HepG2 (cell line): ENCODE results near the gene KCNMA1. TPM values are rescaled to one million over a fixed set of nuclear protein-coding genes. Genes with fewer than 3 reads are reported as not detected.

ENCODE experiments used
- ATAC-seq: fragments of 200-7000 bp; cut with Tn5 transposase; 3 replicates; pipeline ENCODE4 v1.9.1; 2020; ENCODE audit warnings: mild to moderate bottlenecking, moderate library complexity
- BruUV-seq: library from RNA; stranded (reverse); fragments of 400-500 nt; replicated peaks from 2 replicates; lab custom pipeline; 2021; lab: Mats Ljungman, UMichigan
- CTCF ChIA-PET: fragments of 300-600 bp; formaldehyde crosslinking; extraction: SDS; loops from one replicate; lab custom pipeline; 2021; ENCODE audit warnings: low total read pairs, inconsistent platforms, low intra/inter-chr PET ratio; lab: Yijun Ruan, JAX
- POLR2A ChIA-PET: fragments of 350-600 bp; sonication (Branson Sonifier 250); formaldehyde crosslinking; loops from one replicate; lab custom pipeline; 2020; ENCODE audit warnings: antibody characterized with exemption, inconsistent platforms; lab: Yijun Ruan, JAX
- DNase-seq: peaks from one replicate; pipeline ENCODE4 v3.0.0-alpha.2; 2015; ENCODE audit warnings: low spot score
- FAIRE-seq: peaks from 3 replicates; lab custom pipeline; 2011; peaks lifted over from hg19 to GRCh38; lab: Jason Lieb, UNC
- H2AFZ ChIP-seq: one replicate; pipeline ENCODE4 v1.6.1; 2011; ENCODE audit warnings: low read length, inconsistent platforms
- H3K27ac ChIP-seq: fragments of 300-600 bp; 3 replicates; pipeline ENCODE4 v1.8.0; 2011; ENCODE audit warnings: mixed run types, mild to moderate bottlenecking, mixed read lengths, low read length, inconsistent platforms; ENCODE audit not compliant: insufficient read depth; ENCODE audit errors: extremely low read length
- H3K27me3 ChIP-seq, 2 experiments: fragments of 200-600 bp in 1 of 2; 2 replicates in 1 of 2; 3 replicates in 1 of 2; pipeline versions ENCODE4 v1.6.0 to v1.8.0; 2011; ENCODE audit warnings: low read length in 2 of 2, mild to moderate bottlenecking in 2 of 2, moderate library complexity in 2 of 2, inconsistent platforms in 1 of 2; ENCODE audit not compliant: insufficient read depth in 2 of 2, control insufficient read depth in 1 of 2
- H3K36me3 ChIP-seq, 2 experiments: fragments of 200-600 bp in 1 of 2; replicated peaks in 1 of 2; 2 replicates in 1 of 2; 3 replicates in 1 of 2; pipeline versions ENCODE4 v1.5.1 to v1.8.0; 2011; ENCODE audit warnings: low read length in 2 of 2, inconsistent platforms in 1 of 2; ENCODE audit not compliant: insufficient read depth in 2 of 2, control insufficient read depth in 1 of 2
- H3K4me1 ChIP-seq: 2 replicates; pipeline ENCODE4 v1.5.1; 2012; ENCODE audit warnings: low read length, inconsistent platforms; ENCODE audit not compliant: insufficient read depth
- H3K4me2 ChIP-seq: 2 replicates; pipeline ENCODE4 v1.6.0; 2011; ENCODE audit warnings: low read depth, low read length, inconsistent platforms
- H3K4me3 ChIP-seq, 3 experiments: fragments of 200-600 bp in 1 of 3; sonication (generic), shearing (Covaris generic) in 1 of 3; replicated peaks in 1 of 3; 2 replicates each; pipeline ENCODE4 v1.5.1; 2011 to 2016; ENCODE audit warnings: low read length in 3 of 3, inconsistent platforms in 2 of 3, low read depth in 2 of 3, mild to moderate bottlenecking in 2 of 3, control low read depth in 1 of 3, mixed read lengths in 1 of 3; ENCODE audit not compliant: insufficient read depth in 1 of 3
- H3K79me2 ChIP-seq: one replicate; pipeline ENCODE4 v1.6.1; 2011; ENCODE audit warnings: low read length, inconsistent platforms; ENCODE audit not compliant: insufficient read depth
- H3K9ac ChIP-seq: 2 replicates; pipeline ENCODE4 v1.6.0; 2011; ENCODE audit warnings: mild to moderate bottlenecking, low read depth, low read length, inconsistent platforms; ENCODE audit not compliant: insufficient read depth
- H3K9me3 ChIP-seq: 2 replicates; pipeline ENCODE4 v1.5.1; 2012; ENCODE audit warnings: mild to moderate bottlenecking, low read length
- H4K20me1 ChIP-seq: 2 replicates; pipeline ENCODE4 v1.6.0; 2011; ENCODE audit warnings: inconsistent platforms, mild to moderate bottlenecking, low read length, moderate library complexity; ENCODE audit not compliant: insufficient read depth
- BCL6 ChIP-seq: IDR thresholded peaks from 2 replicates; pipeline ENCODE4 v1.6.1; 2016; ENCODE audit warnings: missing genetic modification reagents, missing compliant biosample characterization
- HES4 ChIP-seq: sonication (generic); formaldehyde crosslinking; IDR thresholded peaks from 2 replicates; pipeline ENCODE4 v1.9.0; 2021; ENCODE audit warnings: mild to moderate bottlenecking, missing genetic modification reagents, borderline replicate concordance
- KLF13 ChIP-seq: sonication (generic); formaldehyde crosslinking; IDR thresholded peaks from 2 replicates; pipeline ENCODE4 v1.4.0; 2020; ENCODE audit warnings: mild to moderate bottlenecking, missing genetic modification reagents
- MIER2 ChIP-seq: IDR thresholded peaks from 2 replicates; pipeline ENCODE4 v1.6.1; 2016; ENCODE audit warnings: missing biosample characterization, missing genetic modification reagents
- MYC ChIP-seq: sonication (generic); formaldehyde crosslinking; IDR thresholded peaks from 2 replicates; pipeline ENCODE4 v1.9.0; 2021; ENCODE audit warnings: missing genetic modification reagents, borderline replicate concordance
- RXRB ChIP-seq: IDR thresholded peaks from 2 replicates; pipeline ENCODE4 v1.6.1; 2016; ENCODE audit warnings: borderline replicate concordance, missing genetic modification reagents, missing compliant biosample characterization
- TBL1XR1 ChIP-seq: fragments of 150-350 bp; IDR thresholded peaks from 2 replicates; pipeline ENCODE4 v1.6.1; 2014; ENCODE audit warnings: borderline replicate concordance, low read length; ENCODE audit not compliant: partially characterized antibody
- TBX3 ChIP-seq: fragments of 450-650 bp; IDR thresholded peaks from 2 replicates; pipeline ENCODE4 v1.6.1; 2017; ENCODE audit warnings: antibody characterized with exemption, mild to moderate bottlenecking, inconsistent platforms, borderline replicate concordance
- ZNF572 ChIP-seq: sonication (generic); formaldehyde crosslinking; IDR thresholded peaks from 2 replicates; pipeline ENCODE4 v1.5.1; 2020; ENCODE audit warnings: mild to moderate bottlenecking, missing genetic modification reagents
- ZNF619 ChIP-seq: sonication (generic); formaldehyde crosslinking; IDR thresholded peaks from 2 replicates; pipeline ENCODE4 v1.4.0; 2020; ENCODE audit warnings: mild to moderate bottlenecking, missing genetic modification reagents
- WGBS: methylation state at CpG from one replicate; pipeline ENCODE4 v1.1.6; 2017; ENCODE audit warnings: low lambda C conversion rate; 5-methylcytosine and 5-hydroxymethylcytosine counted together
- in situ Hi-C: cut with HindIII; loops from 2 replicates; pipeline ENCODE4 v1.10.0; 2017; ENCODE audit warnings: low pct_unique_long_range_greater_than_20kb; ENCODE audit not compliant: extremely low pct_ligation_motif_present
- intact Hi-C: fragments of 100-400 bp; cut with micrococcal nuclease; formaldehyde crosslinking; loops from one replicate; pipeline ENCODE4 v1.10.0; 2022; ENCODE audit not compliant: unreplicated experiment
- polyA plus RNA-seq, 8 experiments: library from polyadenylated mRNA; depleted of rRNA in 3 of 8; stranded (reverse) in 7 of 8; unstranded in 1 of 8; fragments of >200 nt; fragmentation: Illumina TruSeq in 4 of 8; extraction: Trizol in 4 of 8; gene quantifications; 2 replicates each; pipeline versions ENCODE4 v1.2.1 to v1.2.3, GENCODE V29; 2011 to 2016; ENCODE audit warnings: low read depth in 4 of 8, missing spikeins in 1 of 8, mixed read lengths in 1 of 8; ENCODE audit not compliant: insufficient read depth in 1 of 8
- total RNA-seq, 5 experiments: library from RNA; depleted of rRNA; stranded (reverse); fragments of >200 nt; fragmentation: Illumina TruSeq; extraction: Trizol; gene quantifications; 2 replicates each; pipeline ENCODE4 v1.2.3, GENCODE V29; 2016; ENCODE audit warnings: low read depth in 1 of 5
- TF ChIP-seq, protein P1 (sequence below): sonication (generic); formaldehyde crosslinking; IDR thresholded peaks from 2 replicates; pipeline ENCODE4 v1.4.0; 2020; ENCODE audit warnings: mild to moderate bottlenecking, missing genetic modification reagents

The KCNMA1 gene
- total and polyA plus RNA-seq, 2 of the 13 experiments (the other 11 are each of a cell fraction or from before 2014, with no cell fraction given): 0.02 TPM; not detected in 1

DNA sequence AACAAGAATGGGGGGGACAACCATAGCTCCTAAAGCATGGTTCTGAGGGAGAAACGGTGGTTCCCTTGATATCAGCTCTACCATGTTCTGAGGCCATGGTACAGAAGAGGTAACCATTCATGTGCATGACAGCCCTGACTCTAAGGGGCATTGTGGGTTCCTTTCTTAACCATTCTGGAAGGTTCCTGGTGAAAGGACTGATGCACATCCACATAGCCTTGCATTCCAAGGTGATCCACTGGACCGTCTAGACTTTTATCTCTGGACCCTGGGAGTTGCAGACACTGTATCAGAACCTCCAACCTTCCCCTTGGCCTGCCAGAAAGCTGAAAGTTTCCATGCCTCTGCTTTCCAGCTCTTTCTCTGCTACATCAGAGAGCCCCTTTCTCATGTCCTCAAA, 344.3 kb downstream of the KCNMA1 start:
- in situ Hi-C loops: no loop called here
- Histone ChIP-seq H3K36me3 (no peaks in the 10 kb centered on the region), H2AFZ (no peak overlapping the region), H3K79me2 (no peaks in the 10 kb centered on the region), H3K4me1 (no peaks in the 10 kb centered on the region), H3K4me3 (no peak overlapping the region), H4K20me1 (no peaks in the 10 kb centered on the region), H3K27me3 (peaks cover 2 to 29% of the 10 kb centered on the region in 2 experiments; a peak in 4 of 5 replicates), H3K9me3 (no peaks in the 10 kb centered on the region), H3K9ac (no peak overlapping the region), H3K27ac (no peak overlapping the region), H3K4me2 (no peak overlapping the region)
- ATAC-seq (no peak), FAIRE-seq (no peak), DNase-seq (no peak)
- BruUV-seq: no TSS peak
- POLR2A ChIA-PET: no interaction called here
- CTCF ChIA-PET: no interaction called here
- intact Hi-C loops: no loop called here
- WGBS: 0% methylated on average over 2 of the region's 2 CpGs
- no peak for TF ChIP-seq MIER2
- TF ChIP-seq TBL1XR1: no peak
- TF ChIP-seq, protein P1, sequence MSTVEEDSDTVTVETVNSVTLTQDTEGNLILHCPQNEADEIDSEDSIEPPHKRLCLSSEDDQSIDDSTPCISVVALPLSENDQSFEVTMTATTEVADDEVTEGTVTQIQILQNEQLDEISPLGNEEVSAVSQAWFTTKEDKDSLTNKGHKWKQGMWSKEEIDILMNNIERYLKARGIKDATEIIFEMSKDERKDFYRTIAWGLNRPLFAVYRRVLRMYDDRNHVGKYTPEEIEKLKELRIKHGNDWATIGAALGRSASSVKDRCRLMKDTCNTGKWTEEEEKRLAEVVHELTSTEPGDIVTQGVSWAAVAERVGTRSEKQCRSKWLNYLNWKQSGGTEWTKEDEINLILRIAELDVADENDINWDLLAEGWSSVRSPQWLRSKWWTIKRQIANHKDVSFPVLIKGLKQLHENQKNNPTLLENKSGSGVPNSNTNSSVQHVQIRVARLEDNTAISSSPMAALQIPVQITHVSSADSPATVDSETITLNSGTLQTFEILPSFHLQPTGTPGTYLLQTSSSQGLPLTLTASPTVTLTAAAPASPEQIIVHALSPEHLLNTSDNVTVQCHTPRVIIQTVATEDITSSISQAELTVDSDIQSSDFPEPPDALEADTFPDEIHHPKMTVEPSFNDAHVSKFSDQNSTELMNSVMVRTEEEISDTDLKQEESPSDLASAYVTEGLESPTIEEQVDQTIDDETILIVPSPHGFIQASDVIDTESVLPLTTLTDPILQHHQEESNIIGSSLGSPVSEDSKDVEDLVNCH (CRISPR knock-in tag): no peak
- no peak for TF ChIP-seq BCL6 (CRISPR knock-in tag)
- no peak for TF ChIP-seq ZNF619 (CRISPR knock-in tag)
- TF ChIP-seq HES4 (CRISPR knock-in tag): no peak
- TF ChIP-seq TBX3: no peak
- TF ChIP-seq ZNF572: no peak
- TF ChIP-seq RXRB (CRISPR knock-in tag): no peak
- TF ChIP-seq MYC (CRISPR knock-in tag): no peak
- TF ChIP-seq KLF13 (CRISPR knock-in tag): no peak
